MCF 10A (cell line): ENCODE results near the gene KRTAP26-1. TPM values are rescaled to one million over a fixed set of nuclear protein-coding genes. Genes with fewer than 3 reads are reported as not detected.

Experiments
- BruUV-seq: library from RNA; stranded (reverse); fragments of 400-500 nt; replicated peaks from 2 replicates; lab custom pipeline; 2021; lab: Mats Ljungman, UMichigan
- CTCF ChIA-PET: fragments of 300-600 bp; sonication (Branson Sonifier 250); formaldehyde crosslinking; extraction: SDS; loops from one replicate; lab custom pipeline; 2021; ENCODE audit warnings: antibody characterized with exemption, inconsistent platforms; lab: Yijun Ruan, JAX
- POLR2A ChIA-PET: fragments of 300-600, 350-650 bp; sonication (Branson Sonifier 250); formaldehyde crosslinking; extraction: SDS; loops from one replicate; lab custom pipeline; 2020; ENCODE audit warnings: antibody characterized with exemption, inconsistent platforms; lab: Yijun Ruan, JAX
- DNase-seq: peaks from one replicate; pipeline ENCODE4 v3.0.0-alpha.2; 2018; ENCODE audit not compliant: unreplicated experiment
- H3K27ac Mint-ChIP-seq: one replicate; pipeline ENCODE4 v1.8.0; 2022; ENCODE audit warnings: mild to moderate bottlenecking, low read depth, mixed read lengths; ENCODE audit not compliant: unreplicated experiment
- H3K27me3 Mint-ChIP-seq: one replicate; pipeline ENCODE4 v1.8.0; 2022; ENCODE audit warnings: mixed read lengths; ENCODE audit not compliant: insufficient read depth, unreplicated experiment
- H3K36me3 Mint-ChIP-seq: one replicate; pipeline ENCODE4 v1.8.0; 2022; ENCODE audit warnings: mild to moderate bottlenecking, moderate library complexity, mixed read lengths; ENCODE audit not compliant: insufficient read depth, unreplicated experiment
- H3K4me1 Mint-ChIP-seq: one replicate; pipeline ENCODE4 v1.8.0; 2022; ENCODE audit warnings: mixed read lengths; ENCODE audit not compliant: insufficient read depth, unreplicated experiment
- H3K4me3 Mint-ChIP-seq: one replicate; pipeline ENCODE4 v1.8.0; 2022; ENCODE audit warnings: mild to moderate bottlenecking, moderate library complexity, mixed read lengths; ENCODE audit not compliant: unreplicated experiment
- H3K9me3 Mint-ChIP-seq: one replicate; pipeline ENCODE4 v1.8.0; 2022; ENCODE audit warnings: mixed read lengths; ENCODE audit not compliant: unreplicated experiment
- CTCF ChIP-seq: fragments of 200-600 bp; IDR thresholded peaks from one replicate; pipeline ENCODE4 v1.8.0; 2022; ENCODE audit warnings: antibody characterized with exemption, mild to moderate bottlenecking; ENCODE audit not compliant: unreplicated experiment
- intact Hi-C: fragments of 100-400 bp; cut with micrococcal nuclease; formaldehyde crosslinking; loops from 2 replicates; pipeline ENCODE4 v1.14.1; 2022
- total RNA-seq: library from RNA; stranded (reverse); gene quantifications from 2 replicates; pipeline ENCODE4 v1.2.3, GENCODE V29; 2022

The KRTAP26-1 gene
- total RNA-seq, 1 experiment from 2014 or later, result not detected

GRCh38 chr21:30289215-30289614, 30.9 kb downstream of the KRTAP26-1 start, which contains the start of gene KRTAP25-1:
Gene KRTAP25-1, minus strand, starts transcription at chr21:30289514. Its CDS starts 24 bp downstream, at chr21:30289490.
- Mint-ChIP-seq H3K27me3 (peaks cover 84% of the 10 kb centered on the region), H3K4me3 (no peak within 1 kb of the TSS), H3K27ac (no peak within 1 kb of the TSS), H3K4me1 (no peaks in the 10 kb centered on the region), H3K9me3 (no peaks in the 10 kb centered on the region), H3K36me3 (no peaks in the 10 kb centered on the region)
- intact Hi-C loops, result no loop called here
- TF ChIP-seq CTCF, result no peak
- no TSS peak for BruUV-seq
- DNase-seq, result no peak
- POLR2A ChIA-PET, result interaction anchor here (1.3 kb wide), 1 partner anchor 9 kb away, joined by 3 read pairs; no protein-coding TSS in a partner anchor
- CTCF ChIA-PET, result interaction anchor here (0.6 kb wide), 1 partner anchor 797 kb away, joined by 3 read pairs; no protein-coding TSS in a partner anchor

- CTCF ChIA-PET, result interaction anchor here (1.0 kb wide), 1 partner anchor 239 kb away, joined by 4 read pairs; no protein-coding TSS in a partner anchor
- H3K9me3 Mint-ChIP-seq, result no peaks in the 10 kb centered on the region
- POLR2A ChIA-PET, result no interaction called here
- H3K4me1 Mint-ChIP-seq, result no peaks in the 10 kb centered on the region
- no peak for TF ChIP-seq CTCF
- no peak for DNase-seq
- no peaks in the 10 kb centered on the region for H3K36me3 Mint-ChIP-seq
- peaks cover 45% of the 10 kb centered on the region for H3K27me3 Mint-ChIP-seq
- intact Hi-C loops, result no loop called here
- H3K4me3 Mint-ChIP-seq, result no peak within 1 kb of the TSS
- no peak within 1 kb of the TSS for H3K27ac Mint-ChIP-seq
- BruUV-seq, result no TSS peak
Measured at GRCh38 chr21:30282850-30283249, 37.3 kb downstream of the KRTAP26-1 start, which contains the start of gene KRTAP24-1. Gene KRTAP24-1, minus strand, starts transcription at chr21:30282950. Its CDS starts 18 bp downstream, at chr21:30282932.

GRCh38 chr21:30271611-30272010, 48.5 kb downstream of the KRTAP26-1 start:
- BruUV-seq, result no TSS peak
- TF ChIP-seq CTCF, result no peak
- H3K4me3 Mint-ChIP-seq, result no peak overlapping the region
- H3K36me3 Mint-ChIP-seq, result no peaks in the 10 kb centered on the region
- DNase-seq, result no peak
- no peaks in the 10 kb centered on the region for H3K27me3 Mint-ChIP-seq
- ChIA-PET POLR2A (interaction anchor here (0.7 kb wide), 1 partner anchor 567 kb away, joined by 3 read pairs; no protein-coding TSS in a partner anchor), CTCF (interaction anchor here (0.6 to 1.0 kb wide), 2 partner anchors 12 to 86 kb away, joined by 3 read pairs; no protein-coding TSS in a partner anchor)
- no peak overlapping the region for H3K27ac Mint-ChIP-seq
- no peaks in the 10 kb centered on the region for H3K4me1 Mint-ChIP-seq
- intact Hi-C loops, result no loop called here
- no peaks in the 10 kb centered on the region for H3K9me3 Mint-ChIP-seq

GRCh38 chr21:30271156-30271555, 49.0 kb downstream of the KRTAP26-1 start:
- CTCF ChIA-PET, result interaction anchor here (0.6 kb wide), 1 partner anchor 86 kb away, joined by 3 read pairs; no protein-coding TSS in a partner anchor

More at GRCh38 chr21:30271156-30271555, 49.0 kb downstream of the KRTAP26-1 start:
- Mint-ChIP-seq H3K27me3 (no peaks in the 10 kb centered on the region), H3K9me3 (no peaks in the 10 kb centered on the region), H3K4me1 (no peaks in the 10 kb centered on the region), H3K27ac (no peak overlapping the region), H3K36me3 (no peaks in the 10 kb centered on the region), H3K4me3 (no peak overlapping the region)
- no TSS peak for BruUV-seq
- DNase-seq, result no peak
- intact Hi-C loops, result no loop called here
- POLR2A ChIA-PET, result no interaction called here
- no peak for TF ChIP-seq CTCF
